K562 (cell line): ENCODE data around the gene DNASE1L1. TPM values are rescaled to one million over a fixed set of nuclear protein-coding genes. Genes with fewer than 3 reads are reported as not detected.

Source experiments
- ATAC-seq: fragments of 200-7000 bp; cut with Tn5 transposase; 3 replicates; pipeline ENCODE4 v1.9.1; 2020; ENCODE audit warnings: moderate library complexity
- BruUV-seq: library from RNA; stranded (reverse); fragments of 400-500 nt; replicated peaks from 2 replicates; lab custom pipeline; 2021; lab: Mats Ljungman, UMichigan
- CTCF ChIA-PET: fragments of 300-600 bp; formaldehyde crosslinking; extraction: SDS; loops from one replicate; lab custom pipeline; 2021; ENCODE audit warnings: low intra/inter-chr PET ratio; lab: Yijun Ruan, JAX
- POLR2A ChIA-PET: fragments of 300-600, 350-650 bp; sonication (Branson Sonifier 250); formaldehyde crosslinking; extraction: SDS; loops from one replicate; lab custom pipeline; 2021; ENCODE audit warnings: antibody characterized with exemption, inconsistent platforms; lab: Yijun Ruan, JAX
- DNase-seq, 4 experiments: peaks; one replicate each; pipeline versions ENCODE4 v3.0.0 to v3.0.0-alpha.2; 2011 to 2018; ENCODE audit warnings: low spot score in 3 of 4, mixed read lengths in 3 of 4; ENCODE audit errors: extremely low read depth in 1 of 4
- FAIRE-seq: peaks from 2 replicates; lab custom pipeline; 2011; peaks lifted over from hg19 to GRCh38; lab: Jason Lieb, UNC
- H2AFZ ChIP-seq: 2 replicates; pipeline ENCODE4 v1.6.0; 2011; ENCODE audit warnings: low read depth, low read length, control low read depth, inconsistent platforms
- H3K27ac ChIP-seq: fragments of 200-600 bp; 3 replicates; pipeline ENCODE4 v1.8.0; 2011; ENCODE audit warnings: low read depth, mild to moderate bottlenecking, control low read depth, inconsistent platforms, low read length, moderate library complexity, mixed read lengths; ENCODE audit errors: extremely low read depth
- H3K27me3 ChIP-seq, 2 experiments: fragments of 300-600 bp in 1 of 2; 2 replicates in 1 of 2; 3 replicates in 1 of 2; pipeline versions ENCODE4 v1.6.0 to v1.8.0; 2011; ENCODE audit warnings: inconsistent platforms in 2 of 2, low read length in 2 of 2, mild to moderate bottlenecking in 1 of 2, mixed read lengths in 1 of 2, moderate library complexity in 1 of 2; ENCODE audit not compliant: control insufficient read depth in 2 of 2, insufficient read depth in 2 of 2
- H3K36me3 ChIP-seq: fragments of 300-600 bp; 3 replicates; pipeline ENCODE4 v1.8.0; 2011; ENCODE audit warnings: mild to moderate bottlenecking, low read length, inconsistent platforms; ENCODE audit not compliant: control insufficient read depth, insufficient read depth
- H3K4me1 ChIP-seq, 2 experiments: fragments of 200-600 bp in 1 of 2; replicated peaks in 1 of 2; 2 replicates in 1 of 2; 3 replicates in 1 of 2; pipeline versions ENCODE4 v1.5.1 to v1.8.0; 2011; ENCODE audit warnings: inconsistent platforms in 2 of 2, low read length in 2 of 2, mild to moderate bottlenecking in 1 of 2, mixed read lengths in 1 of 2, moderate library complexity in 1 of 2; ENCODE audit not compliant: control insufficient read depth in 2 of 2, insufficient read depth in 2 of 2
- H3K4me2 ChIP-seq: 2 replicates; pipeline ENCODE4 v1.6.1; 2011; ENCODE audit warnings: low read length, control low read depth, inconsistent platforms, mixed read lengths; ENCODE audit not compliant: insufficient read depth
- H3K4me3 ChIP-seq: fragments of 200-600 bp; sonication (generic), shearing (Covaris generic); 2 replicates; pipeline ENCODE4 v1.5.1; 2016; ENCODE audit warnings: control low read depth, inconsistent platforms
- H3K79me2 ChIP-seq: fragments of 200-600 bp; 3 replicates; pipeline ENCODE4 v1.8.0; 2011; ENCODE audit warnings: low read length, inconsistent platforms; ENCODE audit not compliant: control insufficient read depth, insufficient read depth
- H3K9ac ChIP-seq, 2 experiments: 2 replicates each; pipeline versions ENCODE4 v1.6.0 to v1.6.1; 2011; ENCODE audit warnings: low read depth in 2 of 2, low read length in 2 of 2, control low read depth in 1 of 2, inconsistent platforms in 1 of 2, mild to moderate bottlenecking in 1 of 2, mixed read lengths in 1 of 2; ENCODE audit not compliant: insufficient read depth in 1 of 2
- H3K9me1 ChIP-seq: one replicate; pipeline ENCODE4 v1.6.0; 2011; ENCODE audit warnings: inconsistent platforms, mild to moderate bottlenecking, low read length, moderate library complexity; ENCODE audit not compliant: control insufficient read depth, insufficient read depth
- H3K9me3 ChIP-seq: replicated peaks from 2 replicates; pipeline ENCODE4 v1.5.1; 2011; ENCODE audit warnings: low read depth, low read length, inconsistent platforms; ENCODE audit not compliant: control insufficient read depth, insufficient read depth
- H4K20me1 ChIP-seq: replicated peaks from 2 replicates; pipeline ENCODE4 v1.6.1; 2011; ENCODE audit warnings: low read length, inconsistent platforms, mixed read lengths; ENCODE audit not compliant: control insufficient read depth, insufficient read depth
- BCL6 ChIP-seq: fragments of 250-450 bp; sonication (Bioruptor Pico); IDR thresholded peaks from 2 replicates; pipeline ENCODE4 v1.4.0; 2020
- CREM ChIP-seq: IDR thresholded peaks from 2 replicates; pipeline ENCODE4 v1.6.1; 2014; ENCODE audit warnings: antibody characterized with exemption, low read depth
- E2F3 ChIP-seq: fragments of 250-450 bp; sonication (Bioruptor Pico); IDR thresholded peaks from 2 replicates; pipeline ENCODE4 v1.4.0; 2020; ENCODE audit warnings: mild to moderate bottlenecking
- FOXM1 ChIP-seq, 2 experiments: fragments of 450-650 bp in 1 of 2; sonication (generic) in 1 of 2; formaldehyde crosslinking in 1 of 2; IDR thresholded peaks; 2 replicates each; pipeline versions ENCODE4 v1.6.1 to v1.9.0; 2017 to 2022; ENCODE audit warnings: low read depth in 2 of 2, mild to moderate bottlenecking in 2 of 2, missing genetic modification reagents in 1 of 2, moderate library complexity in 1 of 2
- HDGF ChIP-seq: fragments of 450-650 bp; IDR thresholded peaks from 2 replicates; pipeline ENCODE4 v1.6.1; 2016
- HMG20A ChIP-seq: fragments of 450-650 bp; formaldehyde crosslinking; conservative IDR thresholded peaks from 2 replicates; pipeline ENCODE4 v1.4.0; 2020; ENCODE audit warnings: mild to moderate bottlenecking, mixed read lengths
- KAT7 ChIP-seq: sonication (generic); formaldehyde crosslinking; IDR thresholded peaks from 2 replicates; pipeline ENCODE4 v1.8.0; 2022; ENCODE audit warnings: missing genetic modification reagents, mild to moderate bottlenecking, borderline replicate concordance
- MTF1 ChIP-seq: fragments of 250-450 bp; sonication (Bioruptor Pico); IDR thresholded peaks from 2 replicates; pipeline ENCODE4 v1.9.0; 2021; ENCODE audit warnings: moderate library complexity, mild to moderate bottlenecking, inconsistent platforms, borderline replicate concordance
- NONO ChIP-seq, 2 experiments: fragments of 200-400 bp in 1 of 2; fragments of 450-650 bp in 1 of 2; formaldehyde crosslinking in 1 of 2; IDR thresholded peaks; 2 replicates each; pipeline ENCODE4 v1.6.1; 2017; ENCODE audit warnings: low read depth in 2 of 2, mild to moderate bottlenecking in 2 of 2, moderate library complexity in 2 of 2, low read length in 1 of 2
- PCBP1 ChIP-seq: fragments of 200-400 bp; formaldehyde crosslinking; IDR thresholded peaks from 2 replicates; pipeline ENCODE4 v1.6.1; 2018; ENCODE audit warnings: mild to moderate bottlenecking, low read depth, low read length; ENCODE audit not compliant: poor library complexity, severe bottlenecking
- PPARD ChIP-seq: fragments of 250-450 bp; sonication (Bioruptor Pico); IDR thresholded peaks from 2 replicates; pipeline ENCODE4 v1.8.0; 2022; ENCODE audit warnings: inconsistent platforms, mild to moderate bottlenecking, moderate library complexity
- RBM17 ChIP-seq: fragments of 200-400 bp; formaldehyde crosslinking; IDR thresholded peaks from 2 replicates; pipeline ENCODE4 v1.6.1; 2017; ENCODE audit warnings: low read depth, mild to moderate bottlenecking, low read length, borderline replicate concordance
- SNIP1 ChIP-seq: fragments of 450-650 bp; IDR thresholded peaks from 2 replicates; pipeline ENCODE4 v1.7.1; 2017; ENCODE audit warnings: low read depth, mild to moderate bottlenecking
- TEAD4 ChIP-seq, 2 experiments: sonication (generic) in 1 of 2; formaldehyde crosslinking in 1 of 2; IDR thresholded peaks; 2 replicates each; pipeline versions ENCODE4 v1.6.1 to v1.8.0; 2012 to 2022; ENCODE audit warnings: borderline replicate concordance in 1 of 2, inconsistent platforms in 1 of 2, low read length in 1 of 2, mild to moderate bottlenecking in 1 of 2, missing genetic modification reagents in 1 of 2
- ZNF444 ChIP-seq: fragments of 250-450 bp; sonication (Bioruptor Pico); IDR thresholded peaks from 2 replicates; pipeline ENCODE4 v1.4.0; 2020; ENCODE audit warnings: mild to moderate bottlenecking, moderate library complexity
- WGBS: fragments of 100-300 bp; shearing (Covaris generic); methylation state at CpG from one replicate; pipeline ENCODE4 v1.1.6; 2016; ENCODE audit warnings: low coverage, mixed read lengths; ENCODE audit not compliant: insufficient coverage; ENCODE audit errors: missing lambda C conversion rate; 5-methylcytosine and 5-hydroxymethylcytosine counted together
- in situ Hi-C: fragments of 300-500 bp; cut with MboI; formaldehyde crosslinking; loops from 4 replicates; pipeline ENCODE4 v1.15.0; 2018; ENCODE audit warnings: inconsistent platforms, mixed read lengths
- intact Hi-C: fragments of 100-400 bp; cut with micrococcal nuclease; formaldehyde crosslinking; loops from 2 replicates; pipeline ENCODE4 v1.14.2; 2022
- polyA plus RNA-seq, 8 experiments: library from polyadenylated mRNA; depleted of rRNA in 4 of 8; stranded (reverse) in 5 of 8; unstranded in 3 of 8; fragments of >200 nt; fragmentation: Nextera tagmentation in 2 of 8; fragmentation: Illumina TruSeq in 1 of 8; extraction: Ambion mirVana in 2 of 8; extraction: Trizol in 1 of 8; gene quantifications; 2 replicates each; pipeline versions ENCODE4 v1.2.1 to v1.2.3, GENCODE V29; 2011 to 2014; ENCODE audit warnings: inconsistent platforms in 1 of 8, missing spikeins in 1 of 8
- total RNA-seq, 7 experiments: library from RNA; depleted of rRNA in 6 of 7; stranded (reverse); fragments of >200 nt in 6 of 7; fragmentation: Illumina TruSeq in 2 of 7; extraction: Trizol in 2 of 7; gene quantifications; 2 replicates each; pipeline versions ENCODE4 v1.2.1 to v1.2.3, GENCODE V29; 2011 to 2021; ENCODE audit warnings: low replicate concordance in 1 of 7
- TF ChIP-seq, protein P1 (sequence below): fragments of 250-450 bp; sonication (Bioruptor Pico); IDR thresholded peaks from 2 replicates; pipeline ENCODE4 v1.8.0; 2022; ENCODE audit warnings: inconsistent platforms
- TF ChIP-seq, protein P2 (sequence below): fragments of 250-450 bp; sonication (Bioruptor Pico); IDR thresholded peaks from 2 replicates; pipeline ENCODE4 v1.4.0; 2020; ENCODE audit warnings: mild to moderate bottlenecking
- TF ChIP-seq, protein P3 (sequence below), 2 experiments: fragments of 250-450 bp in 1 of 2; fragments of 450-650 bp in 1 of 2; sonication (Bioruptor Pico) in 1 of 2; IDR thresholded peaks; 2 replicates each; pipeline versions ENCODE4 v1.6.1 to v1.8.0; 2016 to 2021; ENCODE audit warnings: mild to moderate bottlenecking in 2 of 2, moderate library complexity in 2 of 2, missing compliant biosample characterization in 1 of 2, missing genetic modification characterization in 1 of 2

The DNASE1L1 gene
- total and polyA plus RNA-seq, 9 of the 15 experiments (the other 6 are each of a cell fraction or from before 2014, with no cell fraction given), result 0.73 to 12.6 (median 7.9) TPM

DNA sequence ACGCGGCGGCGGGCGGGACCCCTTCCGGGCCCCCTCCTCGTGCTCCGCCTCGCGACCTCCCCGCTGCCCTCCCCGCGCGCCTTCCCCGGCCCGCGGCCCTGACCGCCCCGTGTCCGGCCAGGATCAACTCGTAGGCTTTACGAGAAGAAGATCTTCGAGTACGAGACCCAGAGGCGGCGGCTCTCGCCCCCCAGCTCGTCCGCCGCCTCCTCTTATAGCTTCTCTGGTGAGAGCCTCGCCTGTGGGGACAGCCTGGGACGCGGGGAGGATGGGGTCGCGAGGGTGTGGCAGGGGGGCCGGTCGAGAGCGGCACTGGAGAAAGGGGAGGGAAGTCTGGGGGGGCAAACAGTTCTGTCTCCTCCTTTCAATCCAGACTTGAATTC, 29.5 kb downstream of the DNASE1L1 start:
- POLR2A ChIA-PET, result interaction anchor here (0.6 to 1.0 kb wide), 5 partner anchors 17 to 162 kb away, joined by 3 to 12 read pairs (median 3); partner anchors contain the start of gene RPL10
- no TSS peak for BruUV-seq
- intact Hi-C loops, result loop anchor here (10.0 kb wide), 1 partner anchor 115 kb away; the partner anchor contains the start of gene SLC10A3
- no peak for TF ChIP-seq HDGF
- TF ChIP-seq, protein P1, sequence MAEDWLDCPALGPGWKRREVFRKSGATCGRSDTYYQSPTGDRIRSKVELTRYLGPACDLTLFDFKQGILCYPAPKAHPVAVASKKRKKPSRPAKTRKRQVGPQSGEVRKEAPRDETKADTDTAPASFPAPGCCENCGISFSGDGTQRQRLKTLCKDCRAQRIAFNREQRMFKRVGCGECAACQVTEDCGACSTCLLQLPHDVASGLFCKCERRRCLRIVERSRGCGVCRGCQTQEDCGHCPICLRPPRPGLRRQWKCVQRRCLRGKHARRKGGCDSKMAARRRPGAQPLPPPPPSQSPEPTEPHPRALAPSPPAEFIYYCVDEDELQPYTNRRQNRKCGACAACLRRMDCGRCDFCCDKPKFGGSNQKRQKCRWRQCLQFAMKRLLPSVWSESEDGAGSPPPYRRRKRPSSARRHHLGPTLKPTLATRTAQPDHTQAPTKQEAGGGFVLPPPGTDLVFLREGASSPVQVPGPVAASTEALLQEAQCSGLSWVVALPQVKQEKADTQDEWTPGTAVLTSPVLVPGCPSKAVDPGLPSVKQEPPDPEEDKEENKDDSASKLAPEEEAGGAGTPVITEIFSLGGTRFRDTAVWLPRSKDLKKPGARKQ (CRISPR knock-in tag), result no peak
- no peak for TF ChIP-seq BCL6
- no peak for TF ChIP-seq E2F3 (CRISPR knock-in tag)
- no peak for TF ChIP-seq RBM17
- no peak for TF ChIP-seq NONO (IDR thresholded peaks at IDR 0.05; ENCODE audit: low read depth in 2 of 2, low read length in 1 of 2)
- no peak for TF ChIP-seq PPARD (CRISPR knock-in tag)
- TF ChIP-seq SNIP1, result no peak
- TF ChIP-seq MTF1 (CRISPR knock-in tag), result no peak
- TF ChIP-seq, protein P2, sequence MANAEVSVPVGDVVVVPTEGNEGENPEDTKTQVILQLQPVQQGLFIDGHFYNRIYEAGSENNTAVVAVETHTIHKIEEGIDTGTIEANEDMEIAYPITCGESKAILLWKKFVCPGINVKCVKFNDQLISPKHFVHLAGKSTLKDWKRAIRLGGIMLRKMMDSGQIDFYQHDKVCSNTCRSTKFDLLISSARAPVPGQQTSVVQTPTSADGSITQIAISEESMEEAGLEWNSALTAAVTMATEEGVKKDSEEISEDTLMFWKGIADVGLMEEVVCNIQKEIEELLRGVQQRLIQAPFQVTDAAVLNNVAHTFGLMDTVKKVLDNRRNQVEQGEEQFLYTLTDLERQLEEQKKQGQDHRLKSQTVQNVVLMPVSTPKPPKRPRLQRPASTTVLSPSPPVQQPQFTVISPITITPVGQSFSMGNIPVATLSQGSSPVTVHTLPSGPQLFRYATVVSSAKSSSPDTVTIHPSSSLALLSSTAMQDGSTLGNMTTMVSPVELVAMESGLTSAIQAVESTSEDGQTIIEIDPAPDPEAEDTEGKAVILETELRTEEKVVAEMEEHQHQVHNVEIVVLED, result no peak
- TF ChIP-seq CREM, result no peak
- TF ChIP-seq PCBP1, result no peak
- no peak for TF ChIP-seq ZNF444 (CRISPR knock-in tag)
- TF ChIP-seq HMG20A, result no peak
- TF ChIP-seq TEAD4 (IDR thresholded peaks at IDR 0.05; ENCODE audit: low read length), result 0 out of 2 replicates have a peak, but pooled peaks have one; percentile 2
- no peak for TF ChIP-seq TEAD4 (CRISPR knock-in tag; IDR thresholded peaks at IDR 0.05; ENCODE audit: borderline replicate concordance)
- no peak for TF ChIP-seq FOXM1 (IDR thresholded peaks at IDR 0.05; ENCODE audit: low read depth)
- no peak for TF ChIP-seq FOXM1 (CRISPR knock-in tag; IDR thresholded peaks at IDR 0.05; ENCODE audit: low read depth)
- TF ChIP-seq, protein P3, sequence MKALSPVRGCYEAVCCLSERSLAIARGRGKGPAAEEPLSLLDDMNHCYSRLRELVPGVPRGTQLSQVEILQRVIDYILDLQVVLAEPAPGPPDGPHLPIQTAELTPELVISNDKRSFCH (CRISPR knock-in tag; IDR thresholded peaks at IDR 0.05), result no peak
- TF ChIP-seq, protein P3 (tag; IDR thresholded peaks at IDR 0.05), result no peak
- peak; percentile 80; the same call in 1 of the 2 replicates for TF ChIP-seq KAT7 (CRISPR knock-in tag)

More for the DNA sequence above, 29.5 kb downstream of the DNASE1L1 start:
- in situ Hi-C loops, result loop anchor here (10.0 kb wide), 1 partner anchor 155 kb away; no protein-coding TSS in a partner anchor
- Histone ChIP-seq H3K4me3 (peak overlapping the region; percentile 91), H3K27me3 (no peaks in the 10 kb centered on the region), H2AFZ (peak overlapping the region; percentile 29; the same call in 1 of the 2 replicates), H3K9me1 (no peaks in the 10 kb centered on the region), H3K79me2 (peaks cover 26% of the 10 kb centered on the region), H3K27ac (peak overlapping the region; percentile 96), H4K20me1 (no peaks in the 10 kb centered on the region), H3K9me3 (no peaks in the 10 kb centered on the region), H3K4me1 (peaks cover 18 to 58% of the 10 kb centered on the region in 2 experiments), H3K36me3 (peaks cover 19% of the 10 kb centered on the region; the same call in 2 of the 3 replicates), H3K9ac (peak overlapping the region; percentile 95 to 100), H3K4me2 (peak overlapping the region; percentile 83)
- WGBS, result 10% methylated on average over 2 of the region's 38 CpGs
- FAIRE-seq (no peak), ATAC-seq (peak; percentile 1; the same call in 2 of the 3 replicates), DNase-seq (no peak)
- CTCF ChIA-PET, result interaction anchor here (0.7 kb wide), 1 partner anchor 369 kb away, joined by 3 read pairs; no protein-coding TSS in a partner anchor
